AG10803 (cell line): ENCODE data around the gene LRRC23.
A peak's percentile ranks its signal among the peaks of the same experiment; 100 is the strongest.
"Not testable (repeated sequence)": the region's sequence is repeated elsewhere in the genome, so short reads cannot be mapped to it uniquely, and the experiment has no call there.

Experiments used
- DNase-seq: peaks from one replicate; pipeline ENCODE4 v3.0.0; 2010; ENCODE audit warnings: low read depth
- H3K4me3 ChIP-seq: 2 replicates; pipeline ENCODE4 v1.5.1; 2011; ENCODE audit warnings: mild to moderate bottlenecking, low read length, control low read depth
- CTCF ChIP-seq: conservative IDR thresholded peaks from 2 replicates; pipeline ENCODE4 v1.5.1; 2011; ENCODE audit warnings: mild to moderate bottlenecking, low read length, control low read depth, inconsistent platforms

The LRRC23 gene

GRCh38 chr12:6902448-6902847, 2.2 kb upstream of the LRRC23 start:
- no peak for TF ChIP-seq CTCF
- no peak for DNase-seq
- H3K4me3 ChIP-seq = no peak overlapping the region

- DNase-seq = no peak
- no peak for TF ChIP-seq CTCF
- H3K4me3 ChIP-seq = no peak overlapping the region
These were observed 900 bp upstream of the LRRC23 start for GRCh38 chr12:6903722-6904121.

- TF ChIP-seq CTCF = no peak
- peak overlapping the region; percentile 94 for H3K4me3 ChIP-seq
- DNase-seq = no peak
These were observed 905 bp downstream of the LRRC23 start for GRCh38 chr12:6905414-6906040.

GRCh38 chr12:6908141-6908540, 3.5 kb downstream of the LRRC23 start:
- not testable (repeated sequence) for H3K4me3 ChIP-seq, DNase-seq

- no peak for DNase-seq
- no peak for TF ChIP-seq CTCF
- no peak overlapping the region for H3K4me3 ChIP-seq
These were observed 5.0 kb downstream of the LRRC23 start for GRCh38 chr12:6909421-6910145.

- TF ChIP-seq CTCF = no peak
- DNase-seq = no peak
- H3K4me3 ChIP-seq = no peak overlapping the region
These were observed 7.7 kb downstream of the LRRC23 start for GRCh38 chr12:6912164-6912935.

GRCh38 chr12:6914246-6914946, 9.8 kb downstream of the LRRC23 start, which contains the start of gene ENO2:
Gene ENO2 (plus strand): TSS chr12:6914580. CDS start chr12:6915833, 1,253 bp downstream.
- DNase-seq = peak; percentile 61
- TF ChIP-seq CTCF = no peak
- peak within 1 kb of the TSS; percentile 70 for H3K4me3 ChIP-seq
